ENCODE data around the gene UBXN6.

Gene UBXN6

DNA sequence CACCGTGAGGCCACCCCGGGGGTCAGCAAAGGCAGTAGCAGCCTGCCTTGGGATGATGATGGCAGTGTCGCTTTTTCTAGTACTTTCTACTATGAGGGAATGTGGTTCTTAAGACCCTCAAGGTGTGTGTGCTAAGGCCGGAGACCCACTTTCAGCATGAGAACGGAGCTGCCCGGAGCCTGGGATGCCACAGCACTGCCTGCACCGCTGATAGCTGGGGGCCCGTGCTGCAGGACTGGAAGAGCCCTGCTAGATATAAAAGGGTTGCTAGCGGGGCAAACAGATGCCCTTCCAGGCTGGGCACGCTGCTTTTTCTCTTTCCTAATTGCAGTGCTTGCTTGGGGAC is 46.2 kb upstream of the UBXN6 start:
- no peak for FAIRE-seq
- no peak for DNase-seq (ENCODE audit: insufficient read length, low spot score)
- no peak for TF ChIP-seq CTCF (IDR thresholded peaks at IDR 0.05; ENCODE audit: insufficient read depth, missing control alignments)

DNA sequence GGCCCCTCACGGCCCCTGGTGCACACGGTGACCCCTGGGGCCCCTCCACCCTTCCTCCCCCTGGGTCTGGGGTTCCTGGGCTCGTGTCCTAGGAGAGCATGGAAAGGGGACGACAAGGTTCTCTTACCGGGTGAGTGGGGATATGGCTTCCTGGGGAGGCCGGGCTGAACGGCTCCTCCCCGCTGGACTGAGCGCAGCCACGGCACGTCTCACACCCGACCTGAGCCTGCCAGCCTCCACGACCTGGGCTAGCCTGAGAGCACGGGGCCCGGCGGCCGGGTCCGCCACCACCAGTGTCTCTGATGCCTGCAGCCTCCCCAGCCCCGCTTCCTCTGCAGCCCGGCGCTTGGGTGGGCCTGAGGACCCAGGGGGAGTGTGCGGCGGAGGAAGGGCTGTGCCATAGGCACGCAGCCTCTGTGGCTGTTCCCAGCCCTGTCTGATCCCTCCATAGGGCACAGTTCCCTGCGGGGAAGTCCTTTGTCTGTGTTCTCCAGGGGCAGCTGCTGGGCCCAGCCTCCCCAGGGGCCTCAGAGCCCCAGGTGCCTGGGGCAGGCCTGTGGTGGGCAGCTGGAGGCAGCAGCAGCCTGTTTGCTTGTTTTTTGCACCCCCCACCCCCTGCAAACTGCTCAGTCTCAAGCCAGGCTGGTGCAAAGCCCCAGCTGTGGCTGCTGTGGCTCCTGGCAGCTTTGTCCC is 45.7 kb upstream of the UBXN6 start:
- TF ChIP-seq CTCF (IDR thresholded peaks at IDR 0.05; ENCODE audit: insufficient read depth, missing control alignments) = no peak
- FAIRE-seq = no peak
- DNase-seq (ENCODE audit: insufficient read length, low spot score) = no peak

- DNase-seq (ENCODE audit: insufficient read length, low spot score) = no peak
- TF ChIP-seq CTCF (IDR thresholded peaks at IDR 0.05; ENCODE audit: insufficient read depth, missing control alignments) = no peak
- FAIRE-seq = no peak
These were observed 44.9 kb upstream of the UBXN6 start for GRCh38 chr19:4502282-4503131.

DNA sequence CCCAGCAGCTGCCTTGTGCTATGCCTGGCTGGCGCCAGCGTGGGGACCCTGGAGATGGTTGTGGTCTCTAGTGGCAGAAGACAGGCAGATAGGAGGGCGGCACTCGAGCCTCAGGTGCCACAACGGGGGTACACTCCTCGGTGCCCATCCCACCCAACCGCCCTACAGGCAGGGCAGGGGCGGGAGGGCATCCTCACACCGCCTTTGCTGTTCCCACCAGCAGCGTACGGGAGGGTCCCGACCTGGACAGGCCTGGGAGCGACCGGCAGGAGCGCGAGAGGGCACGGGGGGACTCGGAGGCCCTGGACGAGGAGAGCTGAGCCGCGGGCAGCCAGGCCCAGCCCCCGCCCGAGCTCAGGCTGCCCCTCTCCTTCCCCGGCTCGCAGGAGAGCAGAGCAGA is 44.1 kb upstream of the UBXN6 start:
- no peak for FAIRE-seq
- no peak for TF ChIP-seq CTCF (IDR thresholded peaks at IDR 0.05; ENCODE audit: insufficient read depth, missing control alignments)
- no peak for DNase-seq (ENCODE audit: insufficient read length, low spot score)

GRCh38 chr19:4500841-4501591 is 43.4 kb upstream of the UBXN6 start:
- no peak for TF ChIP-seq CTCF (IDR thresholded peaks at IDR 0.05; ENCODE audit: insufficient read depth, missing control alignments)
- no peak for DNase-seq (ENCODE audit: insufficient read length, low spot score)
- no peak for FAIRE-seq

DNA sequence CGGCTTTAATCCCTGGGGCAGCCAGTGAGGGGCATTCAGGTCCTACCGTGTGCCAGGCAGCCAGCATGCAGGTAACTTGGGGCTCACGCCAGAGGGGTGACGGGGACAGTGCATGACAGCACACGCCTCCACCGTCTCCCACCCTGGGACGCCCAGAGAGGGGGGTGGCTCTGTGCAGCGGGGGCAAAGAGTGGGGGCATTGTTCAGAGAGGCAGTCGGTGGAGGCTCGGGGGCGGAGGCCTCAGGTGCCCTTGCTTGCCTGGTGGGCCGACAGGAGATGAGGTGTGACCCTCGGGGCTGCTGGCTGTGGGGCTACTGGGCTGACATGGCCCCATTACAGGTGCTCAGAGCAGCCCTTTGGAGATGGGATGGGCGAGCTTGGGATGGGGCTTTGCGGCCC is 42.3 kb upstream of the UBXN6 start:
- no peak for TF ChIP-seq CTCF (IDR thresholded peaks at IDR 0.05; ENCODE audit: insufficient read depth, missing control alignments)
- FAIRE-seq (no peak), DNase-seq (ENCODE audit: insufficient read length, low spot score) (no peak)

All from D721Med (cell line).